OCI-M2 (cell line): ENCODE results near the gene RPH3AL.
"Not testable (repeated sequence)": the region's sequence is repeated elsewhere in the genome, so short reads cannot be mapped to it uniquely, and the experiment has no call there.

Experiments used
- DNase-seq: peaks from one replicate; lab custom pipeline; 2025; ENCODE audit not compliant: unreplicated experiment; lab: John Stamatoyannopoulos, UW

RPH3AL gene

GRCh38 chr17:379531-380465 lies 27.2 kb upstream of the RPH3AL start:
- DNase-seq: no peak

GRCh38 chr17:378068-378467 lies 25.5 kb upstream of the RPH3AL start:
- DNase-seq: no peak

- no peak for DNase-seq
Measured at GRCh38 chr17:376936-377863, 24.6 kb upstream of the RPH3AL start.

DNA sequence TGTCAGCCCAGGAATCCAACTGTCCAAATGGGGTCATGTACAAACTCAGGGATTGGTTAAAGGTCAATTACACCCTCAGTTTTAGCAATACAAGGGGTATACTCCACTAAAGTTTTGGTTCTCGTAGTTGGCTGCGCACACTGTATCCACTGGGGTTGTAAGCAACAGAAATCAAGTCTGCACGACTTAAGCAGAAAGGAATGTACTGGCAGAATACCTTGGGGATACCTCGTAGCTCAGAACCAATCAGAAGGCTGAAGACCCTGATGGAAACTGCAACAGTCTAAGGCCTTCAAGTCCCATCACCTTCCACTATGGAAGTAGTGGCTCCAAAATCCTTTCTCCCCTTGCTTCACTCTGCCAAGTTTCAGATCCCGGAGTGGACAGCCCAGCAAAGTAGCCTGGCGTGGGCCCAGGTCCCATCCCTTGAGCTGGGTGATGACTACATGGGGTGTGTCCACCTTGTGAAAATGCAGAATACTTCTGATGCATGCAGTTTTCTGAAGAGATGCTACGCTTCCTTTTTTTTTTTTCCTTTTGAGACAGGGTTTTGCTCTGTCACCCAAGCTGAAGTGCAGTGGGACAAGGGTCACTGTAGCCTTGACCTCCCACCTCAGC lies 21.1 kb upstream of the RPH3AL start:
- DNase-seq: no peak

DNA sequence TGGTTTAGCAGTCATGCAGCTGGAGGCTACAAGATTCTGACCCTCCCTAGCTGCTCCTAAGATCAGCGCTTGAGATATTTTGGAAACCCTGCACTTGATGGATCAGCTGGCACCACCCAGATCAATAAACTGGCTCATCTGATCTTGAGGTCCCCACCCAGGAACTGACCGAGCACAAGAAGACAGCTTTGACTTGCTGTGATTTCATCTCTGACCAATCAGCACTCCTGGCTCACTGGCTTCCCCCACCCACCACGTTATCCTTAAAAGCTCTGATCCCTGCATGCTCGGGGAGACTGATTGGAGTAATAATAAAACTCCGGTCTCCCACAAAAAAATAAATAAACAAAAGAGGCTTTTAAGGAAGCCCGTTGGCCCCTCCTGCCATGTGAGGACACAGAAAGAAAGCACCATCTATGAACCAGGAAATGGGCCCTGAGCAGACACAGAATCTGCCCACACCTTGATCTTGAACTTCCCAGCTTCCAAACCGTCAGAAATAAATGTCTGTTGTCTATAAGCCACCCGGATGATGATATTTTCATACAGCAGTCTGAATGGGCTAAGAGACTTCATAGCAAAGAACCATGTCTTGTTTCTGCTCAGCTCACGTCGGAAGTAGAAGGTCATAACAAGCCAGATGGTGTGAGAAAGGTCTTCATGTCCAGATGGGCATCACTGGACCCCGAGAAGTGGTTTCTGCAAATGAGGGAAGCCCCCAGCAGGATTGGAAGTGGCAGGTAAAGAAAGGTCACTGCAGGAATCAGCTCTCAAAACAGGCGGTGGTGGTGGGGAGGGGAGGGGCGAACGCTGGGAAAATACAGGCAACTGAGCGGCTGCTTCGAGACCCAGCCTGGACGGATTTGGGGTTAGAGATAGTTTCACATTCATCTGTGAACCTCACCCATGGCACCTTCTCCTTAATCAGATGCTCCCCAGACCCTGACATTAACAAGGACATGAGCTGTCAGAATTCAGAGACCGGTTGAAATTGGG lies 19.8 kb upstream of the RPH3AL start:
- no peak for DNase-seq

DNA sequence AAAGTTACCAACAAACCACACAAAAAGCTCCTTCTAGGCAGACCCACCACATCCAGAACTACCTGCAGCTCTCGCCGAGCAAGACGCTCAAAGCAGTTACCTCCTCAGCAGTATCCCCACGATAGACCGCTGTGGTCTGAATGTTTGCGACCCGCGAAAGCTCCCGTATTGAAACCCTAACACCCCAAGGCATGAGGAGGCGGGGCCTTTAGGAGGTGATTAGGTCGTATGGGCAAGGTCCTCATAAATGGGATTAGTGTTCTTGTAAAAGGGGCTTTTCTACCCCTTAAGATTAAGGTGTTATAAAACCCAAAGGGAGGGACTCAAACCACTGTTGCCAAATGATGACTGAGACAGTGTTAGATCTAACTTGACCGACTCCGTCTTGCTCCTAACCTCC lies 19.0 kb upstream of the RPH3AL start:
- DNase-seq: no peak

GRCh38 chr17:367656-368055 lies 15.0 kb upstream of the RPH3AL start:
- not testable (repeated sequence) for DNase-seq

DNA sequence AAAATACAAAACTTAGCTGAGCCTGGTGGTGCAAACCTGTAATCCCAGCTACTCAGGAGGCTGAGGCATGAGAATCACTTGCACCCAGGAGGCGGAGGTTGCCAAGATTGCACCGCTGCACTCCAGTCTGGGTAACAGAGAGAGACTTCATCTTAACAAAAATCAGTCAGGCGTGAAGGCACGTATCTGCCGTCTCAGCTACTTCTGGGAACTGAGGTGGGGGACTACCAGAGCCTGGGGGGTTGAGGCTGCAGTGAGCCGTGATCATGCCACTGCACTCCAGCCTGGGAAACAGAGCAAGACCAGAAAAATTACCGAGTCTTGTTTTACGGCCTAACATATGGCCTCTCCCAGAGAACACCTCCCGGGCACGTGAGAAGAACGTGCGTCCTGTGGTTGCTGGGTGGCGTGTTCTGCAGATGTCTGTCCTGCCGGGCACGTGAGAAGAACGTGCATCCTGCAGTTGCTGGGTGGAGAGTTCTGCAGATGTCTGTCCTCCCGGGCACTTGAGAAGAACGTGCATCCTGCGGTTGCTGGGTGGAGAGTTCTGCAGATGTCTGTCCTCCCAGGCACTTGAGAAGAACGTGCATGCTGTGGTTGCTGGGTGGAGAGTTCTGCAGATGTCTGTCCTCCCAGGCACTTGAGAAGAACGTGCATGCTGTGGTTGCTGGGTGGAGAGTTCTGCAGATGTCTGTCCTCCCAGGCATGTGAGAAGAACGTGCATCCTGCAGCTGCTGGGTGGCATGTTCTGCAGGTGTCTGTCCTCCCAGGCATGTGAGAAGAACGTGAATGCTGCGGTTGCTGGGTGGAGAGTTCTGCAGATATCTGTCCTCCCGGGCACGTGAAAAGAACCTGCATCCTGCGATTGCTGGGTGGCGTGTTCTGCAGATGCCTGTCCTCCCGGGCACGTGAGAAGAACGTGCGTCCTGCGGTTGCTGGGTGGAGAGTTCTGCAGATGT lies 14.3 kb upstream of the RPH3AL start:
- not testable (repeated sequence) for DNase-seq

DNA sequence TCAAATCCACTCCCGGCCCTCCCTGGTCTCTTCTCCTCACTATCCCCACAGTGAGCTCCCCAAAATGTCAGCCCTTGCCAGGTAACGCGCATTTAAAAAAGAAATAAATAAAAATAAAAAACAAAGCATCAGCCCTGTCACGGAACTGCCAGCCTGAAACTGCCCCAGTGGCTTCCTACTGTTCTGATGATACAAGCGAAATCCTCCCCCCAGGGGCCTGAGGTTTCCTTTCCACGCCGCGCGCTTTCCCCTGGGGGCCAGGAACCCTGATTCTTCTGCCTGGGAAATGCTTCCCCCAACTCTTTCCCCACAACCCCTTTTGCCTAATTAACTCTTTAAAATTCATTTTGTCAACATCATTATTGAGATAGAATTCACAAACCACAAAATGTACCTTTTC lies 12.2 kb upstream of the RPH3AL start:
- DNase-seq: no peak

DNA sequence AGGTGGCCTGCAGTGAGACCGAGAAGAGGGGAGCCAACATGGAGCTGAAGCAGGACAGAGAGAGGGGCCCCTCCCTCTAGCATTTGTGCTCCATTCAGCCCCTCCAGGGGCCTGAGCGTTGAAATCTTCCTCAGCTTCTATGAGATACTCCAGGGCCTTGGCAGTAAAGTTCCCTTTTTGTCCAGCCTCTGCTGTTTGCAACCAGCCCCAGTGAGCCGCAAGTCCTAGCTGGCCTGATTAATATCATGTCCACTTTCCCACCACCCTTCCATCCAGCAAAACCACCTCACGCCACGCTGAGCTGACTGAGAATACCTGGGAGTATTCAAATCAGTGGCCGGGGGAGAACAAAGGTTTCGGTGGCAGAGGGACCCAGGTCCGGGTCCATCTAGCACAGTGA lies 11.7 kb upstream of the RPH3AL start:
- no peak for DNase-seq

GRCh38 chr17:362721-363120 lies 10.1 kb upstream of the RPH3AL start:
- DNase-seq: no peak

DNA sequence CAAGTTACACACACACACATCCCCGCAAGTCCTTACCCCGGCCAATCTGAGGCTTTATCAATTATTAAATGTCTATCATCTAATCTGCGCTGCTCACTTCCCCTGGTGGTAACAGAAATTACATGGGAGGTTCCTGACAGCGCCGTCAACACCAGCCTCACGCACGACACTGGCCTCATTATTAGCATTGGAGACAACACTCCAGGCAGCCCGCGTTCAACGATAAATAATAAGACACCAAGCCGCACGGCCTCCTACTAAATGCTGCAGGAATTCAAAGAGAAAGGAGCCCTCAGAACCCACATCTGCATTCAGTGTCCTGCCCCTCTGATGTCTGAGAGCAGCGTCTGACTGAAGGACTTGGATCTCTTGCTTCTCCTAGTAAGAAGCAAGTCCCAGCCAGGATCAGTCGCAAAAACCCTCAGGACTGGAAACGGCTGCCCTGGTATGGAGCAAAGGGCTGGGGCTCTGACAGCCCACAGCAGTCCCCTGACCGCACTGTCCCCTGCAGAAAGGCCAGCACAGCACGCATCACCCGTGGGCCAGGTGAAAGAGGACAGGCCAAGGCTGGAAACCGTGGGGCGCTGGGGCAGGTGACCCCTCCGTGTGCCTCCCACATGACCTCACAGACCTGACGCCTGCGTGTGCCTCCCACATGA lies 7.6 kb upstream of the RPH3AL start:
- DNase-seq: no peak

DNA sequence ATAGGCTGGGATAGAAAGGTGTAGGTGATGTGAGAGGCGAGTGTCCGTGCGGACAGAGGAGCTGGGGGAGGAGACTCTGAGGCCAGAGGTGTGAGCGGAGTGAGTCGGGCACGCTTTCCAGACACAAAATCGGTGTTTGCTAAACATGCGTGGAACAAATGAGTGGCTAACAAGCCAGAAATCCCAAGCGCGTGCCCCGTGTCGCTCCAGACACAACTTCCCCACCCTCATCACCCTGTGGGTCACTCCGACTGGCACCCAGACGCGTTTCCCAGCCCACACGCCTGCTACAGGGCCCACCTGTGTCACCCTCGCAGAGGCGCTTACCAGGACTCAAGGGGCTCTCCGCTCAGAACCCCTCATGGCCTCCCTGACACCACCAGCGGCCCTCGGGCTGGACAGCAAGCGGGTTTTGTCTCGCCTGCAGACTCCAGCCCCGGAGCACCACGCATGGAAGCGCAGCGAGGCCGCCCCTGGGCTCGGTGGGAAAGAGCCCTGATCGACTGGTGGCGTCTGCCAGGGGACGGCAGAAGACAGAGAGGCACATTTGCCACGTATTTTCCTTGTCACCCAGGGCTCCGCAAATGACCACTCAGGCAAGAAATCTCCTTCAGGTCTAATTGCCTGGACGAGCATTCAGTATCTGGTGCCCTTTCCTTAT lies 6.0 kb upstream of the RPH3AL start:
- no peak for DNase-seq

- DNase-seq: no peak
Measured at GRCh38 chr17:357644-358043, 5.0 kb upstream of the RPH3AL start.

DNA sequence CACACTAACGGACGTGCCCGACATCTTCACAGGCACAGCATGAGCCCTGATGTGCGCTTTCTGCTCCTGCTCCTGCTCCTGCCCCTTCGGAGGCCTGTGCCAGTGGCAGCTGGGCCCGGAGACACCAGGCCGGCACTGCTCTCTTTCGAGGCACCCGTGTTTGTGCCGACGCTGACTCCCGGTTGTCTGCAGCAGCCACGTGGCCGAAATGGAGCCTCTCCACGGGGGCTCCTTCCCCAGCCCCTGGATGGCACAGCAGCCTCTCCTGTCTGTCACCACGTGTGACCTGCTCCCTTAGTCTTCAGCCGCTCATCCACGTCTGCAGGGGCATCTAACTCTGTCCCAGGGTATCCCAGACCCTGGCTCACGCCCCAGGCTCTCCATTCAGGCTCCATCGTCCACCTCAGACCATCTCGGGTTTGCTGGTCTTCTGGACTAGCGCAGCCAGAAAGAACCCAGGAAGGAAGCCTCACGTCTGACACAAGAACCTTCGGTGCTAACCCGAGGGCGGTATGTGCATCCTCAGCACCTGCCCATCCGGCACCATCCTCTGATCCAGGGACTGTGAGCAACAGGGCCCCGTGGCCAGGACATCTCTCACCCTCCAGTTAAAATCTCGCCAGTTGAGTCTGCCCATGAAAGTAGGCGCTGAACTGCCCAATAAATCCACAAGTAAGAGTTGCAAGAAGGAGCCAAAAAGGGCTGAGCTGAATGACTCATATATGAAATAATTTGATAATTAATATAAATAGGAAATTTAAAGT lies 4.2 kb upstream of the RPH3AL start:
- no peak for DNase-seq

GRCh38 chr17:354651-355556 lies 2.3 kb upstream of the RPH3AL start:
- no peak for DNase-seq
